A549 (cell line): ENCODE results near the gene LOXHD1. TPM values are rescaled to one million over a fixed set of nuclear protein-coding genes. Genes with fewer than 3 reads are reported as not detected.

Experiments used
- ATAC-seq, 2 experiments: fragments of 200-7000 bp in 1 of 2; fragments of >200 bp in 1 of 2; cut with Nextera tagmentation in 1 of 2; cut with Tn5 transposase in 1 of 2; 3 replicates each; pipeline versions ENCODE4 v1.8.0 to v1.9.1; 2018 to 2020; ENCODE audit warnings: mild to moderate bottlenecking in 1 of 2, moderate library complexity in 1 of 2
- CTCF ChIA-PET: fragments of 300-600 bp; sonication (Branson Sonifier 250); formaldehyde crosslinking; extraction: SDS; loops from one replicate; lab custom pipeline; 2021; ENCODE audit warnings: antibody characterized with exemption, inconsistent platforms; lab: Yijun Ruan, JAX
- POLR2A ChIA-PET: fragments of 350-600 bp; formaldehyde crosslinking; extraction: SDS; loops from one replicate; lab custom pipeline; 2021; ENCODE audit warnings: antibody characterized with exemption, inconsistent platforms; lab: Yijun Ruan, JAX
- DNase-seq, 2 experiments: peaks; one replicate each; pipeline versions ENCODE4 v3.0.0 to v3.0.0-alpha.2; 2011 to 2016; ENCODE audit warnings: low read depth in 1 of 2, low spot score in 1 of 2
- FAIRE-seq: peaks from 2 replicates; lab custom pipeline; 2011; peaks lifted over from hg19 to GRCh38; lab: Jason Lieb, UNC
- H3K27ac ChIP-seq, 2 experiments: fragments of >200 bp; sonication (Bioruptor Twin); formaldehyde crosslinking; 3 replicates each; pipeline ENCODE4 v1.5.1; 2016 to 2017
- H3K4me1 ChIP-seq: fragments of >200 bp; sonication (Bioruptor Twin); formaldehyde crosslinking; 3 replicates; pipeline ENCODE4 v1.6.1; 2016
- H3K4me2 ChIP-seq: fragments of >200 bp; sonication (Bioruptor Twin); formaldehyde crosslinking; 3 replicates; pipeline ENCODE4 v1.6.1; 2016
- H3K4me3 ChIP-seq: fragments of >200 bp; sonication (Bioruptor Twin); formaldehyde crosslinking; 3 replicates; pipeline ENCODE4 v1.5.1; 2016
- H3K9me3 ChIP-seq: fragments of >200 bp; sonication (Bioruptor Twin); formaldehyde crosslinking; 3 replicates; pipeline ENCODE4 v1.6.1; 2016
- ATOH8 ChIP-seq: fragments of 250-450 bp; sonication (Bioruptor Pico); IDR thresholded peaks from 2 replicates; pipeline ENCODE4 v1.5.0; 2020; ENCODE audit warnings: low read depth, mild to moderate bottlenecking, moderate library complexity
- BHLHE40 ChIP-seq: IDR thresholded peaks from 2 replicates; pipeline ENCODE4 v1.6.1; 2012; ENCODE audit warnings: low read depth, low read length, inconsistent platforms
- CTCF ChIP-seq: fragments of >200 bp; sonication (Bioruptor Twin); formaldehyde crosslinking; IDR thresholded peaks from 3 replicates; pipeline ENCODE4 v1.5.1; 2016
- EHF ChIP-seq: fragments of 250-450 bp; sonication (Bioruptor Pico); IDR thresholded peaks from 2 replicates; pipeline ENCODE4 v1.5.0; 2020; ENCODE audit warnings: mild to moderate bottlenecking
- EHMT2 ChIP-seq: fragments of 200-600 bp; sonication (generic); IDR thresholded peaks from 2 replicates; pipeline ENCODE4 v1.6.1; 2016; ENCODE audit warnings: antibody characterized with exemption, low read depth, mild to moderate bottlenecking, moderate library complexity
- ESRRA ChIP-seq: fragments of 150-350 bp; IDR thresholded peaks from 2 replicates; pipeline ENCODE4 v1.6.1; 2014; ENCODE audit warnings: mild to moderate bottlenecking, low read length, borderline replicate concordance
- FOSB ChIP-seq: fragments of 250-450 bp; sonication (Bioruptor Pico); IDR thresholded peaks from 2 replicates; pipeline ENCODE4 v1.5.0; 2020; ENCODE audit warnings: mild to moderate bottlenecking, moderate library complexity
- FOSL2 ChIP-seq, 2 experiments: fragments of 450-650 bp in 1 of 2; fragments of >200 bp in 1 of 2; sonication (Bioruptor Twin) in 1 of 2; formaldehyde crosslinking; IDR thresholded peaks; 2 replicates each; pipeline versions ENCODE4 v1.5.0 to v1.6.1; 2016 to 2020; ENCODE audit warnings: mild to moderate bottlenecking in 1 of 2, moderate library complexity in 1 of 2
- HDAC2 ChIP-seq: fragments of 200-600 bp; sonication (generic); IDR thresholded peaks from 2 replicates; pipeline ENCODE4 v1.6.1; 2016
- HES2 ChIP-seq: fragments of >200 bp; sonication (Bioruptor Twin); formaldehyde crosslinking; IDR thresholded peaks from 2 replicates; pipeline ENCODE4 v1.6.1; 2016
- HMGXB4 ChIP-seq: fragments of 250-450 bp; sonication (Bioruptor Pico); IDR thresholded peaks from 2 replicates; pipeline ENCODE4 v1.5.0; 2021; ENCODE audit warnings: mild to moderate bottlenecking, moderate library complexity, borderline replicate concordance
- HOXB13 ChIP-seq: fragments of 250-450 bp; sonication (Bioruptor Pico); IDR thresholded peaks from 2 replicates; pipeline ENCODE4 v1.5.0; 2020; ENCODE audit warnings: low read depth, mild to moderate bottlenecking, moderate library complexity
- HOXB5 ChIP-seq: fragments of 250-450 bp; sonication (Bioruptor Pico); IDR thresholded peaks from 2 replicates; pipeline ENCODE4 v1.5.0; 2020; ENCODE audit warnings: mild to moderate bottlenecking, moderate library complexity
- KDM5A ChIP-seq: fragments of 200-600 bp; sonication (generic); IDR thresholded peaks from 2 replicates; pipeline ENCODE4 v1.6.1; 2016; ENCODE audit warnings: antibody characterized with exemption, mild to moderate bottlenecking
- MAFK ChIP-seq: fragments of 450-650 bp; IDR thresholded peaks from 2 replicates; pipeline ENCODE4 v1.6.1; 2014; ENCODE audit not compliant: partially characterized antibody
- MAX ChIP-seq: IDR thresholded peaks from 2 replicates; pipeline ENCODE4 v1.6.1; 2012
- MYC ChIP-seq: IDR thresholded peaks from 2 replicates; pipeline ENCODE4 v1.6.1; 2012; ENCODE audit warnings: mild to moderate bottlenecking, inconsistent platforms, low read length, improper control_type of control experiment, borderline replicate concordance
- NFE2L2 ChIP-seq: fragments of 150-350 bp; conservative IDR thresholded peaks from 2 replicates; pipeline ENCODE4 v1.6.1; 2014; ENCODE audit warnings: low read length
- NPAS2 ChIP-seq: fragments of 250-450 bp; sonication (Bioruptor Pico); IDR thresholded peaks from 2 replicates; pipeline ENCODE4 v1.8.0; 2022; ENCODE audit warnings: mild to moderate bottlenecking, moderate library complexity, borderline replicate concordance
- NR3C1 ChIP-seq: fragments of >200 bp; sonication (Bioruptor Twin); formaldehyde crosslinking; IDR thresholded peaks from 3 replicates; pipeline ENCODE4 v1.6.1; 2017
- PBX3 ChIP-seq: IDR thresholded peaks from 2 replicates; pipeline ENCODE4 v1.6.1; 2012
- POLR2AphosphoS2 ChIP-seq: conservative IDR thresholded peaks from 2 replicates; pipeline ENCODE4 v1.6.1; 2012; ENCODE audit warnings: low read length, improper control_type of control experiment, inconsistent platforms
- RCOR1 ChIP-seq: fragments of 150-350 bp; IDR thresholded peaks from 2 replicates; pipeline ENCODE4 v1.6.1; 2014; ENCODE audit warnings: antibody characterized with exemption, low read length, low read depth
- REST ChIP-seq: fragments of 200-600 bp; sonication (generic); IDR thresholded peaks from 2 replicates; pipeline ENCODE4 v1.6.1; 2016; ENCODE audit warnings: antibody characterized with exemption, mild to moderate bottlenecking, moderate library complexity
- RNF2 ChIP-seq: fragments of 200-600 bp; sonication (generic); IDR thresholded peaks from 2 replicates; pipeline ENCODE4 v1.6.1; 2016; ENCODE audit warnings: low read depth, mild to moderate bottlenecking, antibody characterized with exemption, moderate library complexity, borderline replicate concordance
- ZC3H11A ChIP-seq: fragments of 450-650 bp; IDR thresholded peaks from 2 replicates; pipeline ENCODE4 v1.6.1; 2014; ENCODE audit warnings: antibody characterized with exemption, mild to moderate bottlenecking
- ZFP36 ChIP-seq: fragments of 450-650 bp; IDR thresholded peaks from 2 replicates; pipeline ENCODE4 v1.6.1; 2014; ENCODE audit warnings: borderline replicate concordance; ENCODE audit not compliant: partially characterized antibody
- ZNF302 ChIP-seq: fragments of 250-450 bp; sonication (Bioruptor Pico); IDR thresholded peaks from 2 replicates; pipeline ENCODE4 v1.9.0; 2021; ENCODE audit warnings: inconsistent platforms, mild to moderate bottlenecking, moderate library complexity
- ZSCAN20 ChIP-seq: fragments of 250-450 bp; sonication (Bioruptor Pico); IDR thresholded peaks from 2 replicates; pipeline ENCODE4 v1.8.0; 2022; ENCODE audit warnings: mild to moderate bottlenecking, moderate library complexity
- WGBS: methylation state at CpG from one replicate; pipeline ENCODE4 v1.1.6; 2017; ENCODE audit errors: missing lambda C conversion rate; 5-methylcytosine and 5-hydroxymethylcytosine counted together
- polyA plus RNA-seq, 4 experiments: library from polyadenylated mRNA; depleted of rRNA in 3 of 4; stranded (reverse); fragments of >200 nt; fragmentation: RNase III in 1 of 4; extraction: RNeasy Plus Mini Kit Qiagen cat#74134 plus additional on column Dnase treatment in 1 of 4; gene quantifications; 2 replicates in 3 of 4; 3 replicates in 1 of 4; pipeline ENCODE4 v1.2.3, GENCODE V29; 2011 to 2017

LOXHD1 gene
- polyA plus RNA-seq, 2 of the 4 experiments (the other 2 are of a cell fraction): not detected

- no peak for FAIRE-seq
- TF ChIP-seq EHMT2 (no peak), ZNF302 (CRISPR knock-in tag) (no peak), ZSCAN20 (CRISPR knock-in tag) (no peak), HOXB5 (CRISPR knock-in tag) (no peak), HOXB13 (CRISPR knock-in tag) (no peak), ZC3H11A (no peak), FOSB (no peak), RCOR1 (no peak), REST (no peak), ESRRA (no peak), HMGXB4 (no peak), MYC (no peak), KDM5A (no peak), RNF2 (no peak), ATOH8 (no peak), ZFP36 (no peak), MAFK (no peak), EHF (CRISPR knock-in tag) (no peak)
- TF ChIP-seq, all 56 proteins: peak for 0
- CTCF ChIA-PET: no interaction called here
- 57% methylated on average over 5 of the region's 6 CpGs for whole genome bisulfite sequencing
- Histone ChIP-seq H3K4me3 (no peak overlapping the region), H3K27ac (no peak overlapping the region), H3K9me3 (no peaks in the 10 kb centered on the region), H3K4me1 (no peaks in the 10 kb centered on the region), H3K4me2 (no peak overlapping the region)
- DNase-seq (no peak), ATAC-seq (no peak)
- POLR2A ChIA-PET: no interaction called here
Observed at GRCh38 chr18:46452820-46453219, 204.2 kb downstream of the LOXHD1 start.

GRCh38 chr18:46449499-46449898 is 207.5 kb downstream of the LOXHD1 start:
- no peak for ATAC-seq
- no peak overlapping the region for H3K27ac ChIP-seq
- no peak overlapping the region for H3K4me2 ChIP-seq
- 44% methylated on average over 1 of the region's 1 CpG for WGBS
- ChIA-PET CTCF (interaction anchor here (1.2 to 2.6 kb wide), 2 partner anchors 11 to 208 kb away, joined by 3 to 6 read pairs; no protein-coding TSS in a partner anchor), POLR2A (no interaction called here)
- no peak for DNase-seq
- no peaks in the 10 kb centered on the region for H3K9me3 ChIP-seq
- H3K4me3 ChIP-seq: no peak overlapping the region
- H3K4me1 ChIP-seq: no peaks in the 10 kb centered on the region
- FAIRE-seq: no peak
- no peak for TF ChIP-seq FOSL2 (IDR thresholded peaks at IDR 0.05)
- no peak for TF ChIP-seq FOSL2 (CRISPR knock-in tag; IDR thresholded peaks at IDR 0.05)
- TF ChIP-seq NPAS2 (CRISPR knock-in tag): no peak
- TF ChIP-seq PBX3: no peak
- no peak for TF ChIP-seq NFE2L2
- TF ChIP-seq ATOH8: no peak
- TF ChIP-seq POLR2AphosphoS2: no peak
- no peak for TF ChIP-seq HDAC2
- TF ChIP-seq NR3C1: no peak
- no peak for TF ChIP-seq BHLHE40
- no peak for TF ChIP-seq HES2
- TF ChIP-seq MAX: no peak
- no peak for TF ChIP-seq CTCF
